ENCODE data around the gene CEACAM20. TPM values are rescaled to one million over a fixed set of nuclear protein-coding genes. Genes with fewer than 3 reads are reported as not detected.
"Not testable (repeated sequence)": the region's sequence is repeated elsewhere in the genome, so short reads cannot be mapped to it uniquely, and the experiment has no call there.

Gene CEACAM20
- total RNA-seq, 2 donors from 2014 or later = not detected

- Histone ChIP-seq H3K36me3 (no peaks in the 10 kb centered on the region), H3K27me3 (no peaks in the 10 kb centered on the region), H3K9me3 (no peaks in the 10 kb centered on the region), H3K4me3 (no peak overlapping the region), H3K4me1 (no peaks in the 10 kb centered on the region), H3K27ac (no peak overlapping the region)
- TF ChIP-seq, protein P1, sequence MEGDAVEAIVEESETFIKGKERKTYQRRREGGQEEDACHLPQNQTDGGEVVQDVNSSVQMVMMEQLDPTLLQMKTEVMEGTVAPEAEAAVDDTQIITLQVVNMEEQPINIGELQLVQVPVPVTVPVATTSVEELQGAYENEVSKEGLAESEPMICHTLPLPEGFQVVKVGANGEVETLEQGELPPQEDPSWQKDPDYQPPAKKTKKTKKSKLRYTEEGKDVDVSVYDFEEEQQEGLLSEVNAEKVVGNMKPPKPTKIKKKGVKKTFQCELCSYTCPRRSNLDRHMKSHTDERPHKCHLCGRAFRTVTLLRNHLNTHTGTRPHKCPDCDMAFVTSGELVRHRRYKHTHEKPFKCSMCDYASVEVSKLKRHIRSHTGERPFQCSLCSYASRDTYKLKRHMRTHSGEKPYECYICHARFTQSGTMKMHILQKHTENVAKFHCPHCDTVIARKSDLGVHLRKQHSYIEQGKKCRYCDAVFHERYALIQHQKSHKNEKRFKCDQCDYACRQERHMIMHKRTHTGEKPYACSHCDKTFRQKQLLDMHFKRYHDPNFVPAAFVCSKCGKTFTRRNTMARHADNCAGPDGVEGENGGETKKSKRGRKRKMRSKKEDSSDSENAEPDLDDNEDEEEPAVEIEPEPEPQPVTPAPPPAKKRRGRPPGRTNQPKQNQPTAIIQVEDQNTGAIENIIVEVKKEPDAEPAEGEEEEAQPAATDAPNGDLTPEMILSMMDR (IDR thresholded peaks at IDR 0.05) = no peak
- no peak for DNase-seq (ENCODE audit: low spot score)
Observed at GRCh38 chr19:44544031-44544430, 14.6 kb upstream of the CEACAM20 start.

DNA sequence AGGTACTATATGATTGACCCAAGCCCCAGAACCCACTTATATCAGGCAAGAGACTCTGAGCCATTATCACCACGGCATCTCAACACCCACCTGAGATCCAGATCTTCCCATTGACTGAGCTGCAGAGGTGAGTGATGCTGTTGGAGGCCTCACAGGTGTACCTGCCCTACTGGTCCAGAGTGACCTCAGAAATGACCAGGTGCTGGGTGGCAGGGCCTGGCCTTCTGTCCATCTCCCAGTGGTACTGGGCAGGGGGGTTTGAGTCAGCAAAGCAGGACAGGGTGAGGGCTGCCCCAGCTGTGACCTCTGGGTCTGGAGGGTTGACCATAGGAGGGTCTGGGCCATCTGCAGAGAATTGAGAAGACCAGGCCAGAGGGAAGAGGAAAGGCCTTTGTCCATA, 13.2 kb upstream of the CEACAM20 start:
- H3K4me1 ChIP-seq = no peaks in the 10 kb centered on the region
- H3K27me3 ChIP-seq = no peaks in the 10 kb centered on the region
- no peak overlapping the region for H3K27ac ChIP-seq
- TF ChIP-seq, protein P1 (IDR thresholded peaks at IDR 0.05) = no peak
- H3K4me3 ChIP-seq = no peak overlapping the region
- no peaks in the 10 kb centered on the region for H3K36me3 ChIP-seq
- no peaks in the 10 kb centered on the region for H3K9me3 ChIP-seq
- peak; percentile 11 for DNase-seq (ENCODE audit: low spot score)

- Histone ChIP-seq H3K4me1 (no peaks in the 10 kb centered on the region), H3K27me3 (no peaks in the 10 kb centered on the region), H3K36me3 (no peaks in the 10 kb centered on the region), H3K4me3 (no peak overlapping the region), H3K9me3 (no peaks in the 10 kb centered on the region), H3K27ac (no peak overlapping the region)
- TF ChIP-seq, protein P1 (IDR thresholded peaks at IDR 0.05) = no peak
- DNase-seq (ENCODE audit: low spot score) = no peak
Observed at GRCh38 chr19:44540736-44541135, 11.3 kb upstream of the CEACAM20 start.

- no peak overlapping the region for H3K4me3 ChIP-seq
- no peak overlapping the region for H3K27ac ChIP-seq
- TF ChIP-seq, protein P1 (IDR thresholded peaks at IDR 0.05) = no peak
- no peaks in the 10 kb centered on the region for H3K27me3 ChIP-seq
- H3K9me3 ChIP-seq = no peaks in the 10 kb centered on the region
- no peaks in the 10 kb centered on the region for H3K4me1 ChIP-seq
- no peak for DNase-seq (ENCODE audit: low spot score)
- no peaks in the 10 kb centered on the region for H3K36me3 ChIP-seq
Observed at GRCh38 chr19:44539991-44540390, 10.5 kb upstream of the CEACAM20 start.

GRCh38 chr19:44539236-44539826, 9.9 kb upstream of the CEACAM20 start:
- Histone ChIP-seq H3K4me1 (no peaks in the 10 kb centered on the region), H3K4me3 (no peak overlapping the region), H3K9me3 (no peaks in the 10 kb centered on the region), H3K36me3 (no peaks in the 10 kb centered on the region), H3K27ac (no peak overlapping the region), H3K27me3 (no peaks in the 10 kb centered on the region)
- TF ChIP-seq, protein P1 (IDR thresholded peaks at IDR 0.05) = no peak
- DNase-seq (ENCODE audit: low spot score) = no peak

- not testable (repeated sequence) for H3K27ac ChIP-seq; H3K9me3 ChIP-seq; H3K4me1 ChIP-seq; H3K27me3 ChIP-seq; H3K36me3 ChIP-seq; H3K4me3 ChIP-seq; DNase-seq (ENCODE audit: low spot score)
Observed at GRCh38 chr19:44535361-44535760, 5.9 kb upstream of the CEACAM20 start.

All from right atrium auricular region (tissue), 2 donors.